GM12878 (cell line): Measurements from ENCODE around the gene GNAO1. TPM values are rescaled to one million over a fixed set of nuclear protein-coding genes. Genes with fewer than 3 reads are reported as not detected.

Experiments used
- ATAC-seq: fragments of 200-7000 bp; cut with Tn5 transposase; 3 replicates; pipeline ENCODE4 v1.9.1; 2020; ENCODE audit warnings: mild to moderate bottlenecking, moderate library complexity
- BruUV-seq: library from RNA; stranded (reverse); fragments of 400-500 nt; replicated peaks from 2 replicates; lab custom pipeline; 2021; lab: Mats Ljungman, UMichigan
- CTCF ChIA-PET: fragments of 300-600 bp; sonication (Branson Sonifier 250); formaldehyde crosslinking; extraction: SDS; loops from one replicate; lab custom pipeline; 2021; ENCODE audit warnings: inconsistent platforms; lab: Yijun Ruan, JAX
- POLR2A ChIA-PET: fragments of 350-600 bp; formaldehyde crosslinking; extraction: SDS; loops from one replicate; lab custom pipeline; 2021; ENCODE audit warnings: inconsistent platforms; lab: Charles Lee
- RAD21 ChIA-PET: fragments of 300-600 bp; sonication (Branson Sonifier 250); formaldehyde crosslinking; loops from one replicate; lab custom pipeline; 2023; ENCODE audit warnings: antibody characterized with exemption; ENCODE audit not compliant: unreplicated experiment; lab: Charles Lee
- SMC1A ChIA-PET: fragments of 300-600 bp; sonication (Branson Sonifier 250); formaldehyde crosslinking; loops from one replicate; lab custom pipeline; 2023; ENCODE audit not compliant: unreplicated experiment, uncharacterized antibody; lab: Charles Lee
- DNase-seq: peaks from one replicate; pipeline ENCODE4 v3.0.0-alpha.2; 2011; ENCODE audit warnings: low read depth, low spot score
- FAIRE-seq: peaks from 3 replicates; lab custom pipeline; 2011; peaks lifted over from hg19 to GRCh38; lab: Jason Lieb, UNC
- H2AFZ ChIP-seq: 2 replicates; pipeline ENCODE4 v1.6.0; 2011; ENCODE audit warnings: low read depth, low read length, control low read depth; ENCODE audit not compliant: control insufficient read depth
- H3K27ac ChIP-seq: 2 replicates; pipeline ENCODE4 v1.5.1; 2011; ENCODE audit warnings: control low read depth; ENCODE audit not compliant: control insufficient read depth, insufficient read depth
- H3K27me3 ChIP-seq, 2 experiments: replicated peaks in 1 of 2; 2 replicates each; pipeline versions ENCODE4 v1.6.0 to v1.6.1; 2011; ENCODE audit warnings: low read length in 1 of 2; ENCODE audit not compliant: control insufficient read depth in 2 of 2, insufficient read depth in 2 of 2
- H3K36me3 ChIP-seq, 2 experiments: 2 replicates each; pipeline ENCODE4 v1.5.1; 2011; ENCODE audit warnings: low read length in 1 of 2; ENCODE audit not compliant: control insufficient read depth in 2 of 2, insufficient read depth in 2 of 2
- H3K4me1 ChIP-seq: 2 replicates; pipeline ENCODE4 v1.6.1; 2011; ENCODE audit warnings: mild to moderate bottlenecking, low read length, moderate library complexity, mixed read lengths; ENCODE audit not compliant: control insufficient read depth, insufficient read depth
- H3K4me2 ChIP-seq: 2 replicates; pipeline ENCODE4 v1.6.0; 2011; ENCODE audit warnings: control low read depth; ENCODE audit not compliant: control insufficient read depth, insufficient read depth
- H3K4me3 ChIP-seq: fragments of 200-600 bp; sonication (generic); 2 replicates; pipeline ENCODE4 v1.5.1; 2016
- H3K79me2 ChIP-seq: 2 replicates; pipeline ENCODE4 v1.6.0; 2011; ENCODE audit warnings: low read length; ENCODE audit not compliant: control insufficient read depth, insufficient read depth
- H3K9ac ChIP-seq: 2 replicates; pipeline ENCODE4 v1.8.0; 2011; ENCODE audit warnings: low read length, control low read depth, mixed read lengths; ENCODE audit not compliant: control insufficient read depth, insufficient read depth
- H3K9me3 ChIP-seq: replicated peaks from 3 replicates; pipeline ENCODE4 v1.5.1; 2011; ENCODE audit warnings: mild to moderate bottlenecking, low read length; ENCODE audit not compliant: control insufficient read depth, insufficient read depth
- H4K20me1 ChIP-seq: 2 replicates; pipeline ENCODE4 v1.6.0; 2011; ENCODE audit not compliant: control insufficient read depth, insufficient read depth
- BMI1 ChIP-seq: fragments of 450-650 bp; IDR thresholded peaks from 2 replicates; pipeline ENCODE4 v1.6.1; 2016; ENCODE audit warnings: mild to moderate bottlenecking, moderate library complexity, borderline replicate concordance
- CHD1 ChIP-seq: IDR thresholded peaks from 2 replicates; pipeline ENCODE4 v1.6.1; 2012; ENCODE audit warnings: low read depth, low read length, improper control_type of control experiment
- ESRRA ChIP-seq: IDR thresholded peaks from 2 replicates; pipeline ENCODE4 v1.6.1; 2012; ENCODE audit warnings: mild to moderate bottlenecking, low read length, improper control_type of control experiment
- MEF2B ChIP-seq: fragments of 450-650 bp; IDR thresholded peaks from 2 replicates; pipeline ENCODE4 v1.6.1; 2018; ENCODE audit warnings: mild to moderate bottlenecking, moderate library complexity; ENCODE audit not compliant: partially characterized antibody, poor library complexity, severe bottlenecking
- SREBF1 ChIP-seq: IDR thresholded peaks from 2 replicates; pipeline ENCODE4 v1.6.1; 2012; ENCODE audit warnings: mild to moderate bottlenecking, low read length
- USF1 ChIP-seq: IDR thresholded peaks from 2 replicates; pipeline ENCODE4 v1.6.1; 2011; ENCODE audit warnings: borderline replicate concordance, low read depth, mild to moderate bottlenecking, moderate library complexity, mixed read lengths, low read length; ENCODE audit not compliant: insufficient read depth; ENCODE audit errors: extremely low read length
- USF2 ChIP-seq: IDR thresholded peaks from 2 replicates; pipeline ENCODE4 v1.6.1; 2011; ENCODE audit warnings: low read depth, low read length, improper control_type of control experiment, borderline replicate concordance
- YY1 ChIP-seq: IDR thresholded peaks from 2 replicates; pipeline ENCODE4 v1.6.1; 2011; ENCODE audit warnings: low read depth, mild to moderate bottlenecking, low read length
- WGBS: methylation state at CpG from one replicate; pipeline ENCODE4 v1.1.6; 2016; ENCODE audit warnings: low lambda C conversion rate; ENCODE audit not compliant: insufficient replicate concordance, insufficient coverage; ENCODE audit errors: missing lambda C conversion rate; 5-methylcytosine and 5-hydroxymethylcytosine counted together
- in situ Hi-C: fragments of 300-500 bp; cut with MboI; formaldehyde crosslinking; loops from 9 replicates; pipeline ENCODE4 v1.14.3; 2018; ENCODE audit warnings: mixed read lengths
- intact Hi-C: fragments of 100-400 bp; cut with micrococcal nuclease; formaldehyde crosslinking; loops from one replicate; pipeline ENCODE4 v1.14.2; 2022; ENCODE audit not compliant: unreplicated experiment
- polyA plus RNA-seq, 11 experiments: library from polyadenylated mRNA; depleted of rRNA in 4 of 11; unstranded in 6 of 11; stranded (reverse) in 5 of 11; fragments of >200 nt; fragmentation: Nextera tagmentation in 4 of 11; fragmentation: Illumina TruSeq in 1 of 11; extraction: Ambion mirVana in 4 of 11; extraction: Trizol in 1 of 11; gene quantifications; 1 replicate in 1 of 11; 2 replicates in 10 of 11; pipeline versions ENCODE4 v1.2.1 to v1.2.3, GENCODE V29; 2011 to 2016; ENCODE audit warnings: inconsistent platforms in 2 of 11, missing spikeins in 2 of 11, low read depth in 1 of 11
- total RNA-seq, 4 experiments: library from RNA; depleted of rRNA in 3 of 4; stranded (reverse); fragments of >200 nt in 3 of 4; fragmentation: Illumina TruSeq in 1 of 4; extraction: Trizol in 1 of 4; gene quantifications; 2 replicates each; pipeline versions ENCODE4 v1.2.1 to v1.2.3, GENCODE V29; 2013 to 2021

GNAO1 gene
- total and polyA plus RNA-seq, 10 of the 15 experiments (the other 5 are each of a cell fraction or from before 2014, with no cell fraction given), result 0.05 to 0.28 (median 0.14) TPM; not detected in 6

- no TSS peak for BruUV-seq
- POLR2A ChIA-PET, result interaction anchor here (0.6 kb wide), 1 partner anchor 301 kb away, joined by 4 read pairs; no protein-coding TSS in a partner anchor
Observed at GRCh38 chr16:56267888-56268287, 76.6 kb downstream of the GNAO1 start.

More at GRCh38 chr16:56267888-56268287, 76.6 kb downstream of the GNAO1 start:
- ATAC-seq (no peak), DNase-seq (no peak), FAIRE-seq (no peak)
- Histone ChIP-seq H3K4me1 (no peaks in the 10 kb centered on the region), H4K20me1 (no peaks in the 10 kb centered on the region; the same call in 1 of the 2 replicates), H3K9ac (no peak overlapping the region), H2AFZ (no peak overlapping the region), H3K79me2 (no peaks in the 10 kb centered on the region), H3K4me3 (no peak overlapping the region), H3K27me3 (peaks cover 0 to 2% of the 10 kb centered on the region in 2 experiments; a peak in 2 of 4 replicates), H3K9me3 (no peaks in the 10 kb centered on the region; the same call in 2 of the 3 replicates), H3K36me3 (no peaks in the 10 kb centered on the region), H3K4me2 (no peak overlapping the region), H3K27ac (no peak overlapping the region)
- ChIA-PET RAD21 (no interaction called here), CTCF (no interaction called here), SMC1A (no interaction called here)
- WGBS, result 0% methylated on average over 2 of the region's 2 CpGs
- in situ Hi-C loops, result no loop called here
- intact Hi-C loops, result no loop called here
- no peak for TF ChIP-seq ESRRA
- no peak for TF ChIP-seq USF1
- TF ChIP-seq MEF2B, result no peak
- TF ChIP-seq CHD1, result no peak
- TF ChIP-seq BMI1, result no peak
- TF ChIP-seq USF2, result no peak
- no peak for TF ChIP-seq SREBF1
- no peak for TF ChIP-seq YY1
